ENCODE results near the gene TSPAN33.

The TSPAN33 gene

GRCh38 chr7:129176916-129177710 lies 32.6 kb downstream of the TSPAN33 start:
- no peaks in the 10 kb centered on the region for H3K4me1 ChIP-seq (ENCODE audit: insufficient read depth, low read length, severe bottlenecking)
- no peak overlapping the region for H3K4me2 ChIP-seq (ENCODE audit: low read length)
- peaks cover 7% of the 10 kb centered on the region; the same call in 1 of the 2 replicates for H3K27me3 ChIP-seq (ENCODE audit: insufficient read depth, low read length)
- TF ChIP-seq CTCF (IDR thresholded peaks at IDR 0.05; ENCODE audit: low read length) (no peak), EZH2 (IDR thresholded peaks at IDR 0.05; ENCODE audit: borderline replicate concordance, low read length) (no peak)
- no peak overlapping the region for H3K27ac ChIP-seq (ENCODE audit: low read depth, low read length, poor library complexity, severe bottlenecking)
- H2AFZ ChIP-seq (ENCODE audit: low read length), result no peak overlapping the region
- H3K36me3 ChIP-seq (ENCODE audit: insufficient read depth, low read length), result no peaks in the 10 kb centered on the region
- peaks cover 2% of the 10 kb centered on the region; the same call in 1 of the 2 replicates for H3K9me3 ChIP-seq (ENCODE audit: low read length)
- H3K79me2 ChIP-seq (ENCODE audit: insufficient read depth, low read length), result no peaks in the 10 kb centered on the region
- H3F3A ChIP-seq (ENCODE audit: insufficient read depth, low read length), result no peaks in the 10 kb centered on the region
- H3K4me3 ChIP-seq (ENCODE audit: low read depth, low read length, poor library complexity, severe bottlenecking), result no peak overlapping the region
- H3K9me2 ChIP-seq (ENCODE audit: low read depth, low read length), result no peaks in the 10 kb centered on the region
- no peaks in the 10 kb centered on the region for H4K20me1 ChIP-seq (ENCODE audit: insufficient read depth, low read length)
- no peak overlapping the region for H3K9ac ChIP-seq (ENCODE audit: low read length)

GRCh38 chr7:129184981-129185670 lies 40.6 kb downstream of the TSPAN33 start:
- no peak overlapping the region for H3K9ac ChIP-seq (ENCODE audit: low read length)
- no peaks in the 10 kb centered on the region for H3K9me2 ChIP-seq (ENCODE audit: low read depth, low read length)
- H3K9me3 ChIP-seq (ENCODE audit: low read length), result peaks cover 2% of the 10 kb centered on the region; the same call in 1 of the 2 replicates
- TF ChIP-seq CTCF (IDR thresholded peaks at IDR 0.05; ENCODE audit: low read length) (no peak), EZH2 (IDR thresholded peaks at IDR 0.05; ENCODE audit: borderline replicate concordance, low read length) (no peak)
- no peaks in the 10 kb centered on the region for H3K36me3 ChIP-seq (ENCODE audit: insufficient read depth, low read length)
- no peak overlapping the region for H3K4me2 ChIP-seq (ENCODE audit: low read length)
- H3K79me2 ChIP-seq (ENCODE audit: insufficient read depth, low read length), result no peaks in the 10 kb centered on the region
- no peak overlapping the region for H3K4me3 ChIP-seq (ENCODE audit: low read depth, low read length, poor library complexity, severe bottlenecking)
- H3K4me1 ChIP-seq (ENCODE audit: insufficient read depth, low read length, severe bottlenecking), result peaks cover 23% of the 10 kb centered on the region
- H3F3A ChIP-seq (ENCODE audit: insufficient read depth, low read length), result no peaks in the 10 kb centered on the region
- H3K27me3 ChIP-seq (ENCODE audit: insufficient read depth, low read length), result peaks cover 25% of the 10 kb centered on the region; the same call in 1 of the 2 replicates
- H4K20me1 ChIP-seq (ENCODE audit: insufficient read depth, low read length), result no peaks in the 10 kb centered on the region
- no peak overlapping the region for H3K27ac ChIP-seq (ENCODE audit: low read depth, low read length, poor library complexity, severe bottlenecking)
- no peak overlapping the region for H2AFZ ChIP-seq (ENCODE audit: low read length)

- Histone ChIP-seq H3K36me3 (ENCODE audit: insufficient read depth, low read length) (no peaks in the 10 kb centered on the region), H3K4me1 (ENCODE audit: insufficient read depth, low read length, severe bottlenecking) (peaks cover 23% of the 10 kb centered on the region), H3K27me3 (ENCODE audit: insufficient read depth, low read length) (peaks cover 27% of the 10 kb centered on the region; the same call in 1 of the 2 replicates), H3K9ac (ENCODE audit: low read length) (no peak overlapping the region), H3K9me3 (ENCODE audit: low read length) (no peaks in the 10 kb centered on the region), H2AFZ (ENCODE audit: low read length) (no peak overlapping the region), H3K27ac (ENCODE audit: low read depth, low read length, poor library complexity, severe bottlenecking) (no peak overlapping the region), H4K20me1 (ENCODE audit: insufficient read depth, low read length) (no peaks in the 10 kb centered on the region), H3K9me2 (ENCODE audit: low read depth, low read length) (no peaks in the 10 kb centered on the region), H3K4me3 (ENCODE audit: low read depth, low read length, poor library complexity, severe bottlenecking) (no peak overlapping the region), H3F3A (ENCODE audit: insufficient read depth, low read length) (no peaks in the 10 kb centered on the region), H3K79me2 (ENCODE audit: insufficient read depth, low read length) (no peaks in the 10 kb centered on the region), H3K4me2 (ENCODE audit: low read length) (peak overlapping the region; percentile 5; the same call in 1 of the 2 replicates)
- TF ChIP-seq EZH2 (IDR thresholded peaks at IDR 0.05; ENCODE audit: borderline replicate concordance, low read length) (no peak), CTCF (IDR thresholded peaks at IDR 0.05; ENCODE audit: low read length) (no peak)
These were observed 42.3 kb downstream of the TSPAN33 start for GRCh38 chr7:129186749-129187260.
